Erythroblast (primary cell): ENCODE measurements around the gene MTSS2.

Experiments
- GATA1 ChIP-seq: IDR thresholded peaks from 2 replicates; pipeline ENCODE4 v1.6.1; 2011; ENCODE audit warnings: low read depth, mild to moderate bottlenecking, control low read depth, low read length, moderate library complexity
- POLR2A ChIP-seq: IDR thresholded peaks from 2 replicates; pipeline ENCODE4 v1.6.1; 2011; ENCODE audit warnings: mild to moderate bottlenecking, low read length

DNA sequence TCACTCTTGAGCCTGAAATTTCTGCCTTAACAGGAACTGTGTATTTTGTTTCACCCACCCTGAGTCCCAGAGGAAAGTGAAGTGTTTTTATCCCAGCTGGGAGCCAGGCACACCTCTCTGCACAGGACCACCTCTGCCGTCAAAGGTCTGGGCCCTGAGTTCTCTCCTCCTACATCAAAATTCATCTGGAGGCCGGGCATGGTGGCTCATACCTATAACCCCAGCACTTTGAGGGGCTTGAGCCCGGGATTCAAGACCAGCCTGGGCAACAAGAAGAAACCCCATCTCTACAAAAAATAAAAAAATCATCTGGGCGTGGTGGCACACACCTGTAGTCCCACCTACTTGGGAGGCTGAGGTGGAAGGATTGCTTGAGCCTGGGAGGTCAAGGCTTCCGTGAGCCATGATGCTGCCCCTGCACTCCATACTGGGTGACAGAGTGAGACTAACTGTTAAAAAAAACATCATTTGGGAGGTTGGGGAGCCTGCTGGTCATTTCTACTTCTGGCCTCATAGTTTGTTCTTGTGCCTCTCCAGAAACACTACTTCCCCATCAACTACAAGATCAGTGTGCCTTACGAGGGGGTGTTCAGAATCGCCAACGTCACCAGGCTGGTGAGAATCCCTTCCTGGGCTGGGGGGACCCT, 29.7 kb downstream of the MTSS2 start:
- TF ChIP-seq POLR2A: no peak
- no peak for TF ChIP-seq GATA1
